Colonic mucosa (tissue), 4 donors: ENCODE results near the gene RAB18. TPM values are rescaled to one million over a fixed set of nuclear protein-coding genes. Genes with fewer than 3 reads are reported as not detected.

ENCODE experiments used
- DNase-seq: peaks from one replicate; pipeline ENCODE4 v3.0.0-alpha.2; 2020
- H3K27ac ChIP-seq: fragments of 200-600 bp; one replicate; pipeline ENCODE4 v1.8.0; 2021
- H3K27me3 ChIP-seq: fragments of 200-600 bp; one replicate; pipeline ENCODE4 v1.8.0; 2021
- H3K36me3 ChIP-seq: fragments of 200-600 bp; one replicate; pipeline ENCODE4 v1.8.0; 2021
- H3K4me1 ChIP-seq: fragments of 200-600 bp; one replicate; pipeline ENCODE4 v1.8.0; 2021; ENCODE audit warnings: mild to moderate bottlenecking
- H3K4me3 ChIP-seq: fragments of 200-600 bp; one replicate; pipeline ENCODE4 v1.8.0; 2021
- H3K9ac ChIP-seq, 2 donors: one replicate each; pipeline ENCODE4 v1.7.0; 2013; ENCODE audit warnings: control low read depth in 2 of 2, low read depth in 2 of 2, low read length in 2 of 2
- H3K9me3 ChIP-seq: fragments of 200-600 bp; one replicate; pipeline ENCODE4 v1.8.0; 2021
- CTCF ChIP-seq: fragments of 200-600 bp; IDR thresholded peaks from one replicate; pipeline ENCODE4 v1.8.0; 2022; ENCODE audit warnings: antibody characterized with exemption, mild to moderate bottlenecking
- intact Hi-C: fragments of 100-400 bp; cut with DNase I; formaldehyde crosslinking; loops from one replicate; pipeline ENCODE4 v1.14.1; 2022
- total RNA-seq, 2 donors: library from RNA; stranded (reverse); fragmentation: NEBNext Ultra II Directional in 1 of 2; extraction: Animal tissue kit (Norgen Biotek cat#: 25700) in 1 of 2; gene quantifications; one replicate each; pipeline ENCODE4 v1.2.1, GENCODE V29; 2021
- donor health status: healthy.
- donor health status: DM: no; HTN: no; CAD: no.
- donor health status: DM: no; HTN: no; CAD: no.

RAB18 gene
- total RNA-seq, 2 donors from 2014 or later, result 79.2 to 114 TPM

GRCh38 chr10:27481486-27481885, 22.6 kb upstream of the RAB18 start:
- Histone ChIP-seq H3K36me3 (no peaks in the 10 kb centered on the region), H3K27ac (no peak overlapping the region), H3K4me3 (no peak overlapping the region), H3K9me3 (no peaks in the 10 kb centered on the region), H3K9ac (no peak overlapping the region), H3K27me3 (no peaks in the 10 kb centered on the region), H3K4me1 (no peaks in the 10 kb centered on the region)
- DNase-seq, result no peak
- no peak for TF ChIP-seq CTCF
- intact Hi-C loops, result no loop called here

- Histone ChIP-seq H3K9me3 (no peaks in the 10 kb centered on the region), H3K27me3 (no peaks in the 10 kb centered on the region), H3K36me3 (no peaks in the 10 kb centered on the region), H3K4me3 (no peak overlapping the region), H3K9ac (no peak overlapping the region), H3K4me1 (no peaks in the 10 kb centered on the region), H3K27ac (no peak overlapping the region)
- DNase-seq, result no peak
- no peak for TF ChIP-seq CTCF
- intact Hi-C loops, result no loop called here
Observed at GRCh38 chr10:27482984-27483956, 20.8 kb upstream of the RAB18 start.

- H3K4me1 ChIP-seq, result no peaks in the 10 kb centered on the region
- intact Hi-C loops, result no loop called here
- no peaks in the 10 kb centered on the region for H3K9me3 ChIP-seq
- no peak overlapping the region for H3K9ac ChIP-seq
- no peak overlapping the region for H3K4me3 ChIP-seq
- H3K27ac ChIP-seq, result no peak overlapping the region
- no peaks in the 10 kb centered on the region for H3K27me3 ChIP-seq
- no peak for DNase-seq
- no peak for TF ChIP-seq CTCF
- H3K36me3 ChIP-seq, result no peaks in the 10 kb centered on the region
Observed at GRCh38 chr10:27485368-27485767, 18.7 kb upstream of the RAB18 start.

DNA sequence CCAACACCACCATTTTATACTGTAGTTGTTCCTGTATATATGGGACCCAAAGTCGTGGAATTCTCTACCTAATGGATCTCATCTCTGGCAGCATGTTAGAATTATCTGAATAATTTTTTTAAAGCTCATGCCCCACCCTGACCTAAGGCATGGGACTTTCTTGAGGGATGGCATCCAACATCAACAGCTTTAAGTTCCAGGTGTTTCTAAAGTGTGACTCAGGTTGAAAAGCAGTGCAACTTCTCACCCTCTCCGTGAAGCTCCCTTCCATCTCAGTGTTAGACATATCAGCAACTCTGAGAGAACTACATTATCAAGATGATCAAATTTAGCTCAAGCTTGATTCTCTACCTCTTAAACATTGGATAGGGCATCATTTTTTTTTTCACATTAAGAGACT, 18.1 kb upstream of the RAB18 start:
- Histone ChIP-seq H3K27ac (no peak overlapping the region), H3K27me3 (no peaks in the 10 kb centered on the region), H3K9me3 (no peaks in the 10 kb centered on the region), H3K36me3 (no peaks in the 10 kb centered on the region), H3K4me1 (no peaks in the 10 kb centered on the region), H3K9ac (no peak overlapping the region), H3K4me3 (no peak overlapping the region)
- no peak for DNase-seq
- intact Hi-C loops, result no loop called here
- TF ChIP-seq CTCF, result no peak

DNA sequence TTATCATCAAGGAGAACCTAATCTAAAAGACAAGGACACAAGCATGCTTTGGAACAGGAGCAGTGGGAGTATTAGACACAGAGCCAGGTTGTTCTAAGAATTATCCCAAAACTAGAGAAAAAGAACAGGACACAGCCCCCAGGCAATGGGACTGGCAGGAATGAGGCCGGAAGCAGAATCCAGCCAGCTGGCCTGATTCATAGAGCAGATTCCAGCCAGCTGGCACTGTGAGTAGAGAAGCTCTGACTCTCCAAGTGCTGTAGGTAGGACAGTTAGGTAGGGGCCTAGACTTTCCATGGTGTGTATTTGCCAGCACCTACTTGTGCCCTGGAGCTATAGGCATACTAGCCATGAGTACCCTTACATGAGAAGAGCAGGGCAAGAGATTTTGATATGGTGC, 13.3 kb upstream of the RAB18 start:
- no peak for DNase-seq
- Histone ChIP-seq H3K27ac (no peak overlapping the region), H3K9me3 (no peaks in the 10 kb centered on the region), H3K4me3 (no peak overlapping the region), H3K27me3 (no peaks in the 10 kb centered on the region), H3K9ac (no peak overlapping the region), H3K36me3 (no peaks in the 10 kb centered on the region), H3K4me1 (no peaks in the 10 kb centered on the region)
- intact Hi-C loops, result no loop called here
- TF ChIP-seq CTCF, result no peak
